Left ventricle myocardium inferior (tissue), 1 donor: ENCODE measurements around the gene TSPAN4. TPM values are rescaled to one million over a fixed set of nuclear protein-coding genes. Genes with fewer than 3 reads are reported as not detected.

Experiments used
- DNase-seq: peaks from one replicate; pipeline ENCODE4 v3.0.0-alpha.2; 2020
- H3K27ac ChIP-seq: fragments of 200-600 bp; replicated peaks from 2 replicates; pipeline ENCODE4 v1.8.0; 2021
- H3K27me3 ChIP-seq: fragments of 200-600 bp; 2 replicates; pipeline ENCODE4 v1.8.0; 2021; ENCODE audit warnings: low read depth
- H3K36me3 ChIP-seq: fragments of 200-600 bp; 2 replicates; pipeline ENCODE4 v1.8.0; 2021
- H3K4me1 ChIP-seq: fragments of 200-600 bp; 2 replicates; pipeline ENCODE4 v1.8.0; 2021
- H3K4me3 ChIP-seq: fragments of 200-600 bp; 2 replicates; pipeline ENCODE4 v1.8.0; 2021; ENCODE audit warnings: mild to moderate bottlenecking, moderate library complexity
- H3K9me3 ChIP-seq: fragments of 200-600 bp; replicated peaks from 2 replicates; pipeline ENCODE4 v1.8.0; 2021
- intact Hi-C: fragments of 100-400 bp; cut with micrococcal nuclease; formaldehyde crosslinking; loops from one replicate; pipeline ENCODE4 v1.11.0; 2022
- total RNA-seq: library from RNA; stranded (reverse); fragmentation: NEBNext Ultra II Directional; extraction: Animal tissue kit (Norgen Biotek cat#: 25700); gene quantifications from one replicate; pipeline ENCODE4 v1.2.1, GENCODE V29; 2021
- TF ChIP-seq, protein P1 (sequence below): fragments of 200-600 bp; IDR thresholded peaks from 2 replicates; pipeline ENCODE4 v1.8.0; 2021; ENCODE audit warnings: antibody characterized with exemption, mild to moderate bottlenecking, borderline replicate concordance
- donor health status: DM: no; HTN: yes; CAD: no; lungs with severe emphysema.

The TSPAN4 gene
- total RNA-seq, 1 donor from 2014 or later, result 33.0 TPM

DNA sequence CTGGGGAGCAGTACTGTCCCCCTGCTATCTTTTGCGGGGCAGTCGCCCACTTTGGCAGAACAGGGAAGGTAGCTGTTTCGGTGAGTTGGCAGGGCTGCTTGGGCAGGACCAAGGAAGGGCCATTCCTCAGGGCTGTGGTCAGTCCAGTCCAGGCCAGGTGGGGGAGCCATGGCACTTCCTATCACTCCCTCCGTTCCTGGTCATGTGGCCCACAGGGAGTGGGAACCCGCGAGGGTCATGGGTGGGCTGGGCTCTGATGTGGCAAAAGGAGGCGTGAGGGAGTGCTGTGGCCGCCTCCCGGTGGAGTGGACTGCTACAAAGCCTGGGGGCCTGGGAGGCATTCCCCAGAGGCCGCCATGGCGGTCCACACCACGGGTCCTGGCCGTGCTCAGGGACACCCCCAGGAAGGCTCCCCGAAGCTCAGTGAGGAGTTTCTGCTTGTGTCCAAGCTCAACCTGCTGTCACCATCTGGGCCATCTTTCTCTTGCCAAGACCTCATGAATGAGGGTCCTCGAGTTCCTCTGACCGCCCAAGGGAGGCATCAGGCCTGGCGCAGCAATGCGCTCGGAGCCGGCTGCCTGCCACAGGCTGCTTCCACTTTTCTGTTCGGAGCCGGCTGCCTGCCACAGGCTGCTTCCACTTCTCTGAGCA is 56.0 kb downstream of the TSPAN4 start:
- TF ChIP-seq, protein P1, sequence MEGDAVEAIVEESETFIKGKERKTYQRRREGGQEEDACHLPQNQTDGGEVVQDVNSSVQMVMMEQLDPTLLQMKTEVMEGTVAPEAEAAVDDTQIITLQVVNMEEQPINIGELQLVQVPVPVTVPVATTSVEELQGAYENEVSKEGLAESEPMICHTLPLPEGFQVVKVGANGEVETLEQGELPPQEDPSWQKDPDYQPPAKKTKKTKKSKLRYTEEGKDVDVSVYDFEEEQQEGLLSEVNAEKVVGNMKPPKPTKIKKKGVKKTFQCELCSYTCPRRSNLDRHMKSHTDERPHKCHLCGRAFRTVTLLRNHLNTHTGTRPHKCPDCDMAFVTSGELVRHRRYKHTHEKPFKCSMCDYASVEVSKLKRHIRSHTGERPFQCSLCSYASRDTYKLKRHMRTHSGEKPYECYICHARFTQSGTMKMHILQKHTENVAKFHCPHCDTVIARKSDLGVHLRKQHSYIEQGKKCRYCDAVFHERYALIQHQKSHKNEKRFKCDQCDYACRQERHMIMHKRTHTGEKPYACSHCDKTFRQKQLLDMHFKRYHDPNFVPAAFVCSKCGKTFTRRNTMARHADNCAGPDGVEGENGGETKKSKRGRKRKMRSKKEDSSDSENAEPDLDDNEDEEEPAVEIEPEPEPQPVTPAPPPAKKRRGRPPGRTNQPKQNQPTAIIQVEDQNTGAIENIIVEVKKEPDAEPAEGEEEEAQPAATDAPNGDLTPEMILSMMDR, result peak; percentile 11
- no peaks in the 10 kb centered on the region for H3K27me3 ChIP-seq
- DNase-seq, result no peak
- H3K4me1 ChIP-seq, result no peaks in the 10 kb centered on the region
- no peak overlapping the region for H3K27ac ChIP-seq
- H3K36me3 ChIP-seq, result peaks cover 52% of the 10 kb centered on the region
- H3K9me3 ChIP-seq, result no peaks in the 10 kb centered on the region
- intact Hi-C loops, result no loop called here
- H3K4me3 ChIP-seq, result no peak overlapping the region

DNA sequence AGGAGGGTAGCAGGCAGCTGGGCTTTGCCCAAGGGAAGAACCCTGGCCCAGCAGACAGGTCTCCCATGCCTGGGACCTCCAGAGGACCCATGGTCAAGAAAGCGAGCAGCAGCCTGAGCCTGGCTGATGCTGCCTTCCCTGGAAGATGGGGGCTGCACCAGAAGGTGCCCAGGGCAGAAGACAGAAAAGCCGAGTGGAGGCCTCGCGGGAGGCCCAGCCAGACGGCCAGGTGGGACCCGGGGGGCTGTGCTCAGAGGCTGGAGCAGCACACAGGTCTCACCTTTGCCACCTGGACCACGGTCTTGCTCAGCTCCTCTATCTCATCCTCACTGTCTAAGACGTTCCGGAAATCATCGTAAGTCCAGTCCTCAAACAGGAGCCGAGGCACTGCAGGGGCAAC is 57.1 kb downstream of the TSPAN4 start:
- intact Hi-C loops, result no loop called here
- H3K27me3 ChIP-seq, result no peaks in the 10 kb centered on the region
- H3K36me3 ChIP-seq, result peaks cover 63% of the 10 kb centered on the region

DNA sequence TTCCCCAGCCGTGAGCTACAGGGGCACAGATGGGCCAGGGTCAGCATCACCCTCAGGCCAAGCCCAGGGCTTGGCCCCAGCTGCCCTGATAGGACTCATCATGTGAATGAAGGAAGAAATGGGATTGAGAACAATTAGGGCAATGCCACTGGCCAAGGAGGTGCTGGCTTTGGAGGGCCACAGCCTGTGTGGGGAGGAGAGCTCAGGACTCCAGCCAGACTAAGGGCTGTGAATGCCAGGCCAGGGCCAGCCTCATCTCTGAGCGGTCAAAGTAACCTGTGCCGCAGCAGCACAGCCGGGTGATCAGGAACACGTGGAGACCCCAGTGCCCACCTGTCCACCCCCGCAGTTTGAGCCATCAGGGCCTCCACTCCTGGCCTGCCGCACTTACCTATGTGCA is 57.9 kb downstream of the TSPAN4 start:
- H3K36me3 ChIP-seq, result peaks cover 64% of the 10 kb centered on the region
- H3K27me3 ChIP-seq, result no peaks in the 10 kb centered on the region

More for the DNA sequence above, 57.1 kb downstream of the TSPAN4 start:
- Histone ChIP-seq H3K9me3 (no peaks in the 10 kb centered on the region), H3K4me3 (no peak overlapping the region), H3K4me1 (no peaks in the 10 kb centered on the region), H3K27ac (no peak overlapping the region)
- TF ChIP-seq, protein P1, result no peak
- DNase-seq, result no peak

DNA sequence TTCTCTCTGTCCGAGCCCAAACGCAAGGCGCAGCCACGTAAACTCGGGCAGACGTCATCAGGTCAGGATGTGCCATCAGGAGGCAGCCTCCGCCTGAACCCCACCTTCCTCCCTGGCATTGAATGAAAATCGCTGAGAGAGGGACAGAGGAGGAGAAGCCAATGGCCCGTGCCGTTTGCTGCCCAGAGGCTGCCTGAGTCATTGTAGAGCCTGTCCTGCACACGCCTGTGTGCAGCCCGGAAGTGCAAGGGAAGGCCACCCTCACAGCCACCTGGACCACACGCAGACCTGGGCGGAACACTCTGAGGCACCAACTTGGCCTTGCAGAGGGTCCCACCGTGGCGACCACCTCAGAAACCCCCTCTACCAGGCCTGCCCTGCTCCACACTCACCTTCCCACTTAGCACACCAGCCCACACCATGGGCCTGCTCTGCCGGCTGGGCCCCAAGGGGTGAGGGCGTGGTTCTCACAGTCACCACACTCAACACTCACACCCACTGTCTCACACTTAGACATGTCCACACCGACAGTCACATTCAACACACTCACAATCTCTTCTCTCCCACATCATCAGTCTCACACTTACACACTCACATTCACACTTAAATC is 58.9 kb downstream of the TSPAN4 start:
- TF ChIP-seq, protein P1, result no peak
- Histone ChIP-seq H3K36me3 (peaks cover 67% of the 10 kb centered on the region), H3K4me1 (no peaks in the 10 kb centered on the region), H3K4me3 (no peak overlapping the region), H3K27ac (no peak overlapping the region), H3K9me3 (no peaks in the 10 kb centered on the region), H3K27me3 (no peaks in the 10 kb centered on the region)
- DNase-seq, result no peak
- intact Hi-C loops, result no loop called here

More for the DNA sequence above, 57.9 kb downstream of the TSPAN4 start:
- H3K4me3 ChIP-seq, result no peak overlapping the region
- no peak for DNase-seq
- H3K27ac ChIP-seq, result no peak overlapping the region
- H3K4me1 ChIP-seq, result no peaks in the 10 kb centered on the region
- TF ChIP-seq, protein P1, result no peak
- no peaks in the 10 kb centered on the region for H3K9me3 ChIP-seq
- intact Hi-C loops, result no loop called here

DNA sequence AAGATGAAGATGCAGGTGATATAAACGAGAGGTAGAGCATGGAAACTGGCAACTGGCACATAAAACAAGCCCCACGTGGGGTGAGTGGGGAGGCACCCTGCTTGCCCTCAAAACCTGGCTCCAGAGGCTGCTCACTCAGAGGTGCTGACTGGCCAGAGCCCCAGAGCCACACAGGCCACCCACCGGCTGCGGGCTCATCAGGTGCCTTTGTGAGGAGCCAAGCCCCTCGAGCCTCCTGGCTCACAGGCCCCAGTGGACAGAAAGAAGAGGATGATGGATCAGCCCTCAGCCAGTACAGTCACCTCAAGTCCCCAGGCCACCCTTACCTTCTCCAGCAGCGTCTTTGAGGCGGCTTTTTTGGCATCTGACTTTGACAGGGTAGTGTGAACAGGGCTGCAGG is 61.7 kb downstream of the TSPAN4 start:
- DNase-seq, result no peak
- TF ChIP-seq, protein P1, result no peak

More for the DNA sequence above, 61.7 kb downstream of the TSPAN4 start:
- Histone ChIP-seq H3K36me3 (peaks cover 62% of the 10 kb centered on the region), H3K27me3 (no peaks in the 10 kb centered on the region), H3K4me1 (peaks cover 3% of the 10 kb centered on the region), H3K27ac (no peak overlapping the region), H3K9me3 (no peaks in the 10 kb centered on the region), H3K4me3 (no peak overlapping the region)
- intact Hi-C loops, result no loop called here
